ENCODE results near the gene IL11RA. TPM values are rescaled to one million over a fixed set of nuclear protein-coding genes. Genes with fewer than 3 reads are reported as not detected.

Gene IL11RA
- total RNA-seq, 1 donor from 2014 or later: 4.7 TPM

GRCh38 chr9:34662526-34663302, 10.7 kb downstream of the IL11RA start, which contains the start of gene CCL27:
CCL27 (minus strand) TSS chr9:34662657; CDS start chr9:34662633, 24 bp downstream.
- no peak for TF ChIP-seq CTCF (conservative IDR thresholded peaks at IDR 0.05; ENCODE audit: low read depth, low read length)
- H3K4me3 ChIP-seq (ENCODE audit: low read depth, low read length): no peak within 1 kb of the TSS
- no peak for DNase-seq (ENCODE audit: low read depth)

GRCh38 chr9:34663303-34663605, 11.3 kb downstream of the IL11RA start:
- no peak for TF ChIP-seq CTCF (conservative IDR thresholded peaks at IDR 0.05; ENCODE audit: low read depth, low read length)
- H3K4me3 ChIP-seq (ENCODE audit: low read depth, low read length): no peak overlapping the region
- no peak for DNase-seq (ENCODE audit: low read depth)

- TF ChIP-seq CTCF (conservative IDR thresholded peaks at IDR 0.05; ENCODE audit: low read depth, low read length): peak; percentile 99
- no peak for DNase-seq (ENCODE audit: low read depth)
- peak overlapping the region; percentile 98 for H3K4me3 ChIP-seq (ENCODE audit: low read depth, low read length)
These were observed 12.5 kb downstream of the IL11RA start for GRCh38 chr9:34664281-34665066.

GRCh38 chr9:34665067-34665380, 13.0 kb downstream of the IL11RA start:
- no peak for DNase-seq (ENCODE audit: low read depth)
- peak overlapping the region; percentile 98 for H3K4me3 ChIP-seq (ENCODE audit: low read depth, low read length)
- no peak for TF ChIP-seq CTCF (conservative IDR thresholded peaks at IDR 0.05; ENCODE audit: low read depth, low read length)

- TF ChIP-seq CTCF (conservative IDR thresholded peaks at IDR 0.05; ENCODE audit: low read depth, low read length): no peak
- peak overlapping the region; percentile 98 for H3K4me3 ChIP-seq (ENCODE audit: low read depth, low read length)
- DNase-seq (ENCODE audit: low read depth): no peak
These were observed 13.6 kb downstream of the IL11RA start for GRCh38 chr9:34665381-34666250.

- no peak overlapping the region for H3K4me3 ChIP-seq (ENCODE audit: low read depth, low read length)
- no peak for TF ChIP-seq CTCF (conservative IDR thresholded peaks at IDR 0.05; ENCODE audit: low read depth, low read length)
- DNase-seq (ENCODE audit: low read depth): no peak
These were observed 18.0 kb downstream of the IL11RA start for GRCh38 chr9:34669809-34670562.
